GM18526 (cell line): ENCODE data around the gene MANF.

Experiments
- POLR2A ChIP-seq: IDR thresholded peaks from 3 replicates; pipeline ENCODE4 v1.6.1; 2011; ENCODE audit not compliant: insufficient read length; ENCODE audit errors: extremely low read depth

The MANF gene

GRCh38 chr3:51393564-51393963 is 8.5 kb downstream of the MANF start:
- TF ChIP-seq POLR2A, result no peak

GRCh38 chr3:51394541-51394940 is 9.4 kb downstream of the MANF start:
- TF ChIP-seq POLR2A, result no peak

- no peak for TF ChIP-seq POLR2A
Measured at GRCh38 chr3:51395493-51396213, 10.6 kb downstream of the MANF start.

- TF ChIP-seq POLR2A, result no peak
Measured at GRCh38 chr3:51396401-51396800, 11.3 kb downstream of the MANF start.

- no peak for TF ChIP-seq POLR2A
Measured at GRCh38 chr3:51397392-51397791, 12.3 kb downstream of the MANF start.

GRCh38 chr3:51398595-51399310 is 13.7 kb downstream of the MANF start:
- TF ChIP-seq POLR2A, result no peak

GRCh38 chr3:51400166-51400565 is 15.1 kb downstream of the MANF start:
- TF ChIP-seq POLR2A, result no peak

GRCh38 chr3:51401735-51402134 is 16.6 kb downstream of the MANF start:
- TF ChIP-seq POLR2A, result no peak

GRCh38 chr3:51403675-51404074 is 18.6 kb downstream of the MANF start:
- TF ChIP-seq POLR2A, result no peak

- TF ChIP-seq POLR2A, result no peak
Measured at GRCh38 chr3:51408021-51408420, 22.9 kb downstream of the MANF start.

- no peak for TF ChIP-seq POLR2A
Measured at GRCh38 chr3:51408813-51409212, 23.7 kb downstream of the MANF start.

GRCh38 chr3:51422211-51422610 is 37.1 kb downstream of the MANF start:
- TF ChIP-seq POLR2A, result no peak

GRCh38 chr3:51426921-51427320 is 41.8 kb downstream of the MANF start:
- TF ChIP-seq POLR2A, result no peak

- TF ChIP-seq POLR2A, result no peak
Measured at GRCh38 chr3:51429138-51429537, 44.0 kb downstream of the MANF start.

GRCh38 chr3:51434110-51434509 is 49.0 kb downstream of the MANF start:
- TF ChIP-seq POLR2A, result no peak

GRCh38 chr3:51434746-51435327 is 49.7 kb downstream of the MANF start:
- TF ChIP-seq POLR2A, result no peak
